Breast epithelium (tissue), 4 donors: ENCODE results near the gene CD99. TPM values are rescaled to one million over a fixed set of nuclear protein-coding genes. Genes with fewer than 3 reads are reported as not detected.

ENCODE experiments used
- DNase-seq, 2 donors: peaks; one replicate each; pipeline ENCODE4 v3.0.0-alpha.2; 2019; ENCODE audit warnings: low spot score in 2 of 2
- H3K27ac ChIP-seq, 2 donors: fragments of 200-600 bp; sonication (generic) in 1 of 2; one replicate each; pipeline ENCODE4 v1.5.1; 2016 to 2019; ENCODE audit warnings: mild to moderate bottlenecking in 1 of 2
- H3K27me3 ChIP-seq, 2 donors: fragments of 200-600 bp; sonication (generic) in 1 of 2; one replicate each; pipeline versions ENCODE4 v1.5.1 to v1.6.0; 2017 to 2019; ENCODE audit warnings: control low read depth in 1 of 2, mild to moderate bottlenecking in 1 of 2
- H3K36me3 ChIP-seq: fragments of 200-600 bp; one replicate; pipeline ENCODE4 v1.5.1; 2019
- H3K4me1 ChIP-seq, 2 donors: fragments of 200-600 bp; sonication (generic); one replicate each; pipeline ENCODE4 v1.5.1; 2016 to 2019; ENCODE audit warnings: control low read depth in 1 of 2
- H3K4me3 ChIP-seq, 3 donors: fragments of 200-600 bp; sonication (generic); 1 replicate in 2 of 3; 2 replicates in 1 of 3; pipeline ENCODE4 v1.5.1; 2016 to 2019; ENCODE audit warnings: mild to moderate bottlenecking in 3 of 3, moderate library complexity in 2 of 3
- H3K9me3 ChIP-seq, 2 donors: fragments of 200-600 bp; sonication (generic) in 1 of 2; one replicate each; pipeline ENCODE4 v1.5.1; 2016 to 2019; ENCODE audit warnings: control low read depth in 1 of 2
- CTCF ChIP-seq, 3 donors: fragments of 450-650 bp; IDR thresholded peaks; one replicate each; pipeline ENCODE4 v1.5.1; 2016 to 2017; ENCODE audit warnings: antibody characterized with exemption in 3 of 3, mild to moderate bottlenecking in 3 of 3, moderate library complexity in 3 of 3
- POLR2A ChIP-seq: fragments of 450-650 bp; IDR thresholded peaks from one replicate; pipeline ENCODE4 v1.6.1; 2016; ENCODE audit warnings: antibody characterized with exemption, mild to moderate bottlenecking, moderate library complexity
- POLR2AphosphoS5 ChIP-seq, 3 donors: sonication (generic); formaldehyde crosslinking; IDR thresholded peaks; one replicate each; pipeline ENCODE4 v1.6.1; 2017; ENCODE audit warnings: antibody characterized with exemption in 3 of 3
- intact Hi-C: fragments of 100-400 bp; cut with DNase I; formaldehyde crosslinking; loops from one replicate; pipeline ENCODE4 v1.15.1; 2023; ENCODE audit warnings: low total_unique reads
- total RNA-seq, 3 donors: library from RNA; depleted of rRNA; stranded (reverse); fragments of >200 nt; gene quantifications; one replicate each; pipeline ENCODE4 v1.1.0, GENCODE V29; 2016

Gene CD99
- total RNA-seq, 3 donors from 2014 or later, result 96.3 to 536 (median 142) TPM

- no peaks in the 10 kb centered on the region for H3K27me3 ChIP-seq
- no peaks in the 10 kb centered on the region for H3K36me3 ChIP-seq
- TF ChIP-seq CTCF (IDR thresholded peaks at IDR 0.05) (no peak), POLR2AphosphoS5 (IDR thresholded peaks at IDR 0.05) (no peak), POLR2A (no peak)
- H3K4me1 ChIP-seq, result no peaks in the 10 kb centered on the region
- H3K9me3 ChIP-seq, result no peaks in the 10 kb centered on the region
- DNase-seq, result no peak
- intact Hi-C loops, result no loop called here
- H3K4me3 ChIP-seq, result no peak overlapping the region
- H3K27ac ChIP-seq, result no peak overlapping the region
Observed at GRCh38 chrX:2647627-2648026, 43.5 kb upstream of the CD99 start.

- TF ChIP-seq CTCF (IDR thresholded peaks at IDR 0.05), result no peak
- TF ChIP-seq POLR2A, result no peak
- no peak for TF ChIP-seq POLR2AphosphoS5 (IDR thresholded peaks at IDR 0.05)
- no peaks in the 10 kb centered on the region for H3K4me1 ChIP-seq
- H3K36me3 ChIP-seq, result no peaks in the 10 kb centered on the region
- no peaks in the 10 kb centered on the region for H3K27me3 ChIP-seq
- H3K27ac ChIP-seq, result no peak overlapping the region
- no peak overlapping the region for H3K4me3 ChIP-seq
- no peaks in the 10 kb centered on the region for H3K9me3 ChIP-seq
- intact Hi-C loops, result no loop called here
- no peak for DNase-seq
Observed at GRCh38 chrX:2650037-2650436, 41.1 kb upstream of the CD99 start.

GRCh38 chrX:2650865-2651264, 40.2 kb upstream of the CD99 start:
- no peak overlapping the region for H3K27ac ChIP-seq
- no peak for DNase-seq
- no peaks in the 10 kb centered on the region for H3K4me1 ChIP-seq
- H3K9me3 ChIP-seq, result no peaks in the 10 kb centered on the region
- H3K36me3 ChIP-seq, result no peaks in the 10 kb centered on the region
- intact Hi-C loops, result no loop called here
- H3K4me3 ChIP-seq, result no peak overlapping the region
- no peak for TF ChIP-seq POLR2AphosphoS5 (IDR thresholded peaks at IDR 0.05)
- no peak for TF ChIP-seq CTCF (IDR thresholded peaks at IDR 0.05)
- no peak for TF ChIP-seq POLR2A
- H3K27me3 ChIP-seq, result no peaks in the 10 kb centered on the region

GRCh38 chrX:2652106-2652505, 39.0 kb upstream of the CD99 start:
- DNase-seq, result no peak
- Histone ChIP-seq H3K27me3 (no peaks in the 10 kb centered on the region), H3K36me3 (no peaks in the 10 kb centered on the region), H3K4me1 (no peaks in the 10 kb centered on the region), H3K27ac (no peak overlapping the region), H3K4me3 (no peak overlapping the region), H3K9me3 (no peaks in the 10 kb centered on the region)
- intact Hi-C loops, result no loop called here
- TF ChIP-seq CTCF (IDR thresholded peaks at IDR 0.05), result no peak
- no peak for TF ChIP-seq POLR2A

- no peaks in the 10 kb centered on the region for H3K27me3 ChIP-seq
- H3K4me3 ChIP-seq, result no peak overlapping the region
- no peaks in the 10 kb centered on the region for H3K4me1 ChIP-seq
- DNase-seq, result no peak
- no peaks in the 10 kb centered on the region for H3K36me3 ChIP-seq
- TF ChIP-seq POLR2A, result no peak
- TF ChIP-seq POLR2AphosphoS5 (IDR thresholded peaks at IDR 0.05), result no peak
- TF ChIP-seq CTCF (IDR thresholded peaks at IDR 0.05), result no peak
- no peak overlapping the region for H3K27ac ChIP-seq
- intact Hi-C loops, result no loop called here
- no peaks in the 10 kb centered on the region for H3K9me3 ChIP-seq
Observed at GRCh38 chrX:2654436-2655340, 36.4 kb upstream of the CD99 start.
